Keratinocyte (primary cell): ENCODE results near the gene ADCY5. TPM values are rescaled to one million over a fixed set of nuclear protein-coding genes. Genes with fewer than 3 reads are reported as not detected.

Experiments
- DNase-seq: peaks from one replicate; pipeline ENCODE4 v3.0.0-alpha.2; 2011; ENCODE audit warnings: low read depth, missing footprints, low spot score
- FAIRE-seq: peaks from 2 replicates; lab custom pipeline; 2011; peaks lifted over from hg19 to GRCh38; lab: Jason Lieb, UNC
- H2AFZ ChIP-seq: 2 replicates; pipeline ENCODE4 v1.6.0; 2012; ENCODE audit warnings: low read length, control low read depth, inconsistent platforms; ENCODE audit not compliant: control insufficient read depth
- H3K27ac ChIP-seq: 2 replicates; pipeline ENCODE4 v1.5.1; 2011; ENCODE audit warnings: low read length; ENCODE audit not compliant: control insufficient read depth, insufficient read depth
- H3K27me3 ChIP-seq: 3 replicates; pipeline ENCODE4 v1.6.0; 2011; ENCODE audit warnings: low read length; ENCODE audit not compliant: control insufficient read depth, insufficient read depth; ENCODE audit errors: extremely low read depth
- H3K36me3 ChIP-seq, 2 experiments: 2 replicates in 1 of 2; 3 replicates in 1 of 2; pipeline ENCODE4 v1.5.1; 2011; ENCODE audit warnings: low read length in 2 of 2, mild to moderate bottlenecking in 1 of 2; ENCODE audit not compliant: control insufficient read depth in 2 of 2, insufficient read depth in 2 of 2; ENCODE audit errors: extremely low read depth in 1 of 2
- H3K4me1 ChIP-seq: 3 replicates; pipeline ENCODE4 v1.5.1; 2011; ENCODE audit warnings: low read length; ENCODE audit not compliant: control insufficient read depth, insufficient read depth; ENCODE audit errors: extremely low read depth
- H3K4me2 ChIP-seq: 3 replicates; pipeline ENCODE4 v1.6.0; 2011; ENCODE audit warnings: low read depth, low read length; ENCODE audit not compliant: control insufficient read depth, insufficient read depth; ENCODE audit errors: extremely low read depth
- H3K4me3 ChIP-seq, 3 experiments: fragments of 200-600 bp in 1 of 3; sonication (generic) in 1 of 3; 2 replicates in 2 of 3; 3 replicates in 1 of 3; pipeline ENCODE4 v1.5.1; 2011 to 2016; ENCODE audit warnings: low read length in 3 of 3, mild to moderate bottlenecking in 3 of 3, control low read depth in 2 of 3, inconsistent platforms in 1 of 3, low read depth in 1 of 3, mixed read lengths in 1 of 3, mixed run types in 1 of 3, moderate library complexity in 1 of 3; ENCODE audit not compliant: control insufficient read depth in 2 of 3, insufficient read depth in 2 of 3; ENCODE audit errors: extremely low read depth in 1 of 3
- H3K79me2 ChIP-seq: 2 replicates; pipeline ENCODE4 v1.6.0; 2012; ENCODE audit warnings: low read length; ENCODE audit not compliant: control insufficient read depth, insufficient read depth
- H3K9ac ChIP-seq: 3 replicates; pipeline ENCODE4 v1.6.0; 2011; ENCODE audit warnings: low read length; ENCODE audit not compliant: control insufficient read depth, insufficient read depth; ENCODE audit errors: extremely low read depth
- H3K9me1 ChIP-seq: 3 replicates; pipeline ENCODE4 v1.6.0; 2011; ENCODE audit warnings: low read length; ENCODE audit not compliant: control insufficient read depth, insufficient read depth; ENCODE audit errors: extremely low read depth
- H3K9me3 ChIP-seq: 2 replicates; pipeline ENCODE4 v1.5.1; 2012; ENCODE audit warnings: low read depth, low read length; ENCODE audit not compliant: control insufficient read depth
- H4K20me1 ChIP-seq: 3 replicates; pipeline ENCODE4 v1.6.0; 2011; ENCODE audit warnings: low read length; ENCODE audit not compliant: control insufficient read depth, insufficient read depth; ENCODE audit errors: extremely low read depth
- CTCF ChIP-seq, 3 experiments: IDR thresholded peaks in 1 of 3; conservative IDR thresholded peaks in 1 of 3; optimal IDR thresholded peaks in 1 of 3; 2 replicates in 2 of 3; 3 replicates in 1 of 3; pipeline versions ENCODE3 to v1.5.1; 2011; ENCODE audit warnings: low read length in 3 of 3, mild to moderate bottlenecking in 3 of 3, moderate library complexity in 2 of 3, control low read depth in 1 of 3, inconsistent platforms in 1 of 3; ENCODE audit not compliant: insufficient read depth in 2 of 3; ENCODE audit errors: extremely low read depth in 1 of 3
- EZH2 ChIP-seq: IDR thresholded peaks from one replicate; pipeline ENCODE4 v1.6.1; 2012; ENCODE audit warnings: inconsistent platforms, mild to moderate bottlenecking, low read length, moderate library complexity
- dilution Hi-C: fragments of 300-500 bp; cut with MboI; formaldehyde crosslinking; loops from one replicate; pipeline ENCODE4 v1.7.0; 2020; ENCODE audit warnings: low sequenced_read_pairs; ENCODE audit not compliant: extremely low pct_ligation_motif_present
- polyA plus RNA-seq, 5 experiments: library from polyadenylated mRNA; depleted of rRNA in 3 of 5; stranded (reverse) in 3 of 5; stranded (forward) in 1 of 5; unstranded in 1 of 5; fragments of >200 nt; gene quantifications; 1 replicate in 1 of 5; 2 replicates in 3 of 5; 3 replicates in 1 of 5; pipeline versions ENCODE4 v1.2.1 to v1.2.3, GENCODE V29; 2011 to 2012; ENCODE audit warnings: missing spikeins in 2 of 5, low read depth in 1 of 5, low replicate concordance in 1 of 5

ADCY5 gene
- polyA plus RNA-seq, 1 donor (not counting 4 experiments of a cell fraction or from before 2014, with no cell fraction given), result not detected

- Histone ChIP-seq H3K9ac (no peak overlapping the region), H3K9me3 (no peaks in the 10 kb centered on the region), H3K4me2 (no peak overlapping the region), H3K4me1 (no peaks in the 10 kb centered on the region), H4K20me1 (no peaks in the 10 kb centered on the region), H3K27me3 (no peaks in the 10 kb centered on the region), H3K4me3 (no peak overlapping the region), H3K9me1 (no peaks in the 10 kb centered on the region), H3K27ac (no peak overlapping the region), H3K79me2 (no peaks in the 10 kb centered on the region), H2AFZ (no peak overlapping the region), H3K36me3 (no peaks in the 10 kb centered on the region)
- dilution Hi-C loops, result no loop called here
- TF ChIP-seq CTCF (optimal IDR thresholded peaks at IDR 0.05 in 1 of 3, IDR thresholded peaks at IDR 0.05 in 1 of 3, conservative IDR thresholded peaks at IDR 0.05 in 1 of 3; ENCODE audit: extremely low read depth in 1 of 3, insufficient read depth in 2 of 3, low read length in 3 of 3) (no peak), EZH2 (no peak)
- DNase-seq, result no peak
- FAIRE-seq, result no peak
These were observed 42.9 kb downstream of the ADCY5 start for GRCh38 chr3:123405936-123406510.

- dilution Hi-C loops, result no loop called here
- H3K27ac ChIP-seq, result no peak overlapping the region
These were observed 43.9 kb downstream of the ADCY5 start for GRCh38 chr3:123405021-123405420.

More at GRCh38 chr3:123405021-123405420, 43.9 kb downstream of the ADCY5 start:
- Histone ChIP-seq H2AFZ (no peak overlapping the region), H3K4me1 (no peaks in the 10 kb centered on the region), H3K9me1 (no peaks in the 10 kb centered on the region), H3K79me2 (no peaks in the 10 kb centered on the region), H3K4me2 (no peak overlapping the region), H4K20me1 (no peaks in the 10 kb centered on the region), H3K9me3 (no peaks in the 10 kb centered on the region), H3K27me3 (peaks cover 3% of the 10 kb centered on the region), H3K9ac (no peak overlapping the region), H3K4me3 (no peak overlapping the region), H3K36me3 (no peaks in the 10 kb centered on the region)
- TF ChIP-seq EZH2 (no peak), CTCF (optimal IDR thresholded peaks at IDR 0.05 in 1 of 3, IDR thresholded peaks at IDR 0.05 in 1 of 3, conservative IDR thresholded peaks at IDR 0.05 in 1 of 3; ENCODE audit: extremely low read depth in 1 of 3, insufficient read depth in 2 of 3, low read length in 3 of 3) (no peak)
- no peak for DNase-seq
- FAIRE-seq, result no peak
